Measurements from ENCODE around the gene DYNLL2. TPM values are rescaled to one million over a fixed set of nuclear protein-coding genes. Genes with fewer than 3 reads are reported as not detected.

Gene DYNLL2
- total RNA-seq, 1 experiment from 2014 or later: 38.7 TPM

DNA sequence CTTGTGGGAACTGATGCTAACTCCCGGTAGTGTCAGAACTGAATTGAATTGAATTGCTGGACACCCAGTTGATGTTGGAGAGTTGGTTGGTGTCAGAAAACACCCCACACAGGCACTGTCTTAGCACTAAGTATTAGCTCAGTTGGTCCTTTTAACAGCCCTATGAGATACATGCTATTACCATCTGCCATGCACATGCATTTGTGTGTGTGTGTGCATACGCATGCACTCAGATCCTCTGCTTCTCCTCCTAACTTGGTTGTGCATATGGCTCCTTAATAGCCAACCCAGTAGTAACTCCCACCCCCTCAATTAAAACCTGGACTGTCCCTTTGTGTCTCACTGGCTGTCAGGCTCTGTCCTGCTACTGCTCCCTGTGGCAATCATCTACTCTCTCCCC lies 32.3 kb upstream of the DYNLL2 start:
- Mint-ChIP-seq H3K27me3 (ENCODE audit: low read depth) (peaks cover 12% of the 10 kb centered on the region; the same call in 1 of the 2 replicates), H3K4me1 (peaks cover 9% of the 10 kb centered on the region in 2 experiments), H3K36me3 (ENCODE audit: insufficient read depth in 1 of 3, low read depth in 3 of 3) (no peaks in the 10 kb centered on the region), H3K27ac (no peak overlapping the region), H3K9me3 (no peaks in the 10 kb centered on the region), H3K4me3 (no peak overlapping the region)
- H3K4me2 ChIP-seq (ENCODE audit: insufficient read depth, insufficient read length, low read length): no peak overlapping the region
- H3K4ac ChIP-seq (ENCODE audit: low read depth, low read length): no peak overlapping the region
- no peak overlapping the region for H4K8ac ChIP-seq (replicated peaks; ENCODE audit: insufficient read length, low read depth, low read length)
- no peak overlapping the region for H4K91ac ChIP-seq (ENCODE audit: insufficient read length, low read depth, low read length)
- no peak overlapping the region for H3K9ac ChIP-seq (ENCODE audit: extremely low read depth, insufficient read length, low read length)
- H3K27me3 ChIP-seq (ENCODE audit: insufficient read depth, low read length): no peaks in the 10 kb centered on the region; the same call in 1 of the 2 replicates
- H3K23me2 ChIP-seq (ENCODE audit: insufficient read length, low read depth, low read length, poor library complexity, severe bottlenecking): peaks cover 3% of the 10 kb centered on the region
- no peak overlapping the region for H3K14ac ChIP-seq (ENCODE audit: insufficient read depth, low read length)
- no peak overlapping the region for H2AFZ ChIP-seq (ENCODE audit: low read length)
- H3K23ac ChIP-seq (ENCODE audit: insufficient read length, low read depth, low read length): no peak overlapping the region
- TF ChIP-seq, protein P1, sequence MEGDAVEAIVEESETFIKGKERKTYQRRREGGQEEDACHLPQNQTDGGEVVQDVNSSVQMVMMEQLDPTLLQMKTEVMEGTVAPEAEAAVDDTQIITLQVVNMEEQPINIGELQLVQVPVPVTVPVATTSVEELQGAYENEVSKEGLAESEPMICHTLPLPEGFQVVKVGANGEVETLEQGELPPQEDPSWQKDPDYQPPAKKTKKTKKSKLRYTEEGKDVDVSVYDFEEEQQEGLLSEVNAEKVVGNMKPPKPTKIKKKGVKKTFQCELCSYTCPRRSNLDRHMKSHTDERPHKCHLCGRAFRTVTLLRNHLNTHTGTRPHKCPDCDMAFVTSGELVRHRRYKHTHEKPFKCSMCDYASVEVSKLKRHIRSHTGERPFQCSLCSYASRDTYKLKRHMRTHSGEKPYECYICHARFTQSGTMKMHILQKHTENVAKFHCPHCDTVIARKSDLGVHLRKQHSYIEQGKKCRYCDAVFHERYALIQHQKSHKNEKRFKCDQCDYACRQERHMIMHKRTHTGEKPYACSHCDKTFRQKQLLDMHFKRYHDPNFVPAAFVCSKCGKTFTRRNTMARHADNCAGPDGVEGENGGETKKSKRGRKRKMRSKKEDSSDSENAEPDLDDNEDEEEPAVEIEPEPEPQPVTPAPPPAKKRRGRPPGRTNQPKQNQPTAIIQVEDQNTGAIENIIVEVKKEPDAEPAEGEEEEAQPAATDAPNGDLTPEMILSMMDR (conservative IDR thresholded peaks at IDR 0.05): no peak
- 0 out of 2 replicates have a peak, but pooled peaks cover 4% of the 10 kb centered on the region for H3K4me1 ChIP-seq (ENCODE audit: insufficient read depth, low read length)
- no peak overlapping the region for H2BK15ac ChIP-seq (ENCODE audit: low read depth, low read length)
- H3K79me1 ChIP-seq (ENCODE audit: insufficient read depth, low read depth, low read length, poor library complexity, severe bottlenecking): no peaks in the 10 kb centered on the region
- H3K9me3 ChIP-seq (ENCODE audit: control insufficient read depth, low read depth, low read length): no peaks in the 10 kb centered on the region
- H3T11ph ChIP-seq (ENCODE audit: low read length): no peak overlapping the region
- WGBS (ENCODE audit: extremely low coverage, insufficient read length, low lambda C conversion rate): no CpG with 5 or more reads among the region's 2 CpGs
- no peak overlapping the region for H3K27ac ChIP-seq (ENCODE audit: insufficient read length, low read depth, low read length)
- no peak overlapping the region for H2BK20ac ChIP-seq (ENCODE audit: low read depth, low read length, poor library complexity, severe bottlenecking)
- no peak overlapping the region for H2AK5ac ChIP-seq (ENCODE audit: insufficient read length, low read length)
- no peak overlapping the region for H3K56ac ChIP-seq (ENCODE audit: insufficient read length, low read depth, low read length)
- DNase-seq: peak; percentile 18
- no peak overlapping the region for H3K18ac ChIP-seq (ENCODE audit: insufficient read length, low read depth, low read length)
- H2BK12ac ChIP-seq (ENCODE audit: insufficient read length, low read depth, low read length): no peak overlapping the region
- no peaks in the 10 kb centered on the region for H4K20me1 ChIP-seq (ENCODE audit: control insufficient read depth, insufficient read depth, insufficient read length)
- no peak overlapping the region for H2BK5ac ChIP-seq (ENCODE audit: insufficient read length, low read length)
- no peak overlapping the region for H4K5ac ChIP-seq (ENCODE audit: insufficient read length, low read depth, low read length)
- H3K79me2 ChIP-seq (ENCODE audit: insufficient read depth, low read length): no peaks in the 10 kb centered on the region
- H2BK120ac ChIP-seq (ENCODE audit: low read depth, low read length, poor library complexity, severe bottlenecking): no peak overlapping the region

Data from H9 (cell line).